22Rv1 (cell line): ENCODE measurements around the gene PMF1.

Experiments used
- H3K27ac ChIP-seq: fragments of 450-650 bp; 2 replicates; pipeline ENCODE4 v1.5.1; 2017
- CTCF ChIP-seq: fragments of 450-650 bp; IDR thresholded peaks from 2 replicates; pipeline ENCODE4 v1.5.1; 2017; ENCODE audit warnings: mild to moderate bottlenecking
- ZFX ChIP-seq: fragments of 450-650 bp; IDR thresholded peaks from 2 replicates; pipeline ENCODE4 v1.6.1; 2017; ENCODE audit warnings: antibody characterized with exemption, borderline replicate concordance

The PMF1 gene

GRCh38 chr1:156276966-156277381 lies 64.2 kb downstream of the PMF1 start:
- TF ChIP-seq CTCF, result no peak
- TF ChIP-seq ZFX, result no peak

GRCh38 chr1:156279837-156280236 lies 67.0 kb downstream of the PMF1 start:
- TF ChIP-seq CTCF (no peak), ZFX (no peak)
- H3K27ac ChIP-seq, result no peak overlapping the region

More at GRCh38 chr1:156276966-156277381, 64.2 kb downstream of the PMF1 start:
- no peak overlapping the region for H3K27ac ChIP-seq

GRCh38 chr1:156281281-156281680 lies 68.5 kb downstream of the PMF1 start:
- H3K27ac ChIP-seq, result peak overlapping the region; percentile 85
- TF ChIP-seq CTCF, result no peak

- TF ChIP-seq CTCF (no peak), ZFX (no peak)
- H3K27ac ChIP-seq, result peak overlapping the region; percentile 85
These were observed 69.1 kb downstream of the PMF1 start for GRCh38 chr1:156281693-156282478.

GRCh38 chr1:156282479-156283222 lies 69.8 kb downstream of the PMF1 start, which contains the start of gene SMG5:
Gene SMG5 (minus strand): TSS chr1:156282825. CDS start chr1:156282680, 145 bp downstream.
- H3K27ac ChIP-seq, result peak within 1 kb of the TSS; percentile 85
- TF ChIP-seq ZFX (no peak), CTCF (no peak)

GRCh38 chr1:156283521-156283920 lies 70.7 kb downstream of the PMF1 start:
- H3K27ac ChIP-seq, result peak overlapping the region; percentile 85
- TF ChIP-seq CTCF (no peak), ZFX (no peak)

- no peak for TF ChIP-seq CTCF
- no peak for TF ChIP-seq ZFX
- H3K27ac ChIP-seq, result peak within 1 kb of the TSS; percentile 85
These were observed 71.3 kb downstream of the PMF1 start, which contains the start of gene TMEM79 for GRCh38 chr1:156284112-156284511. Gene TMEM79 (plus strand): TSS chr1:156284325. CDS start chr1:156285227, 902 bp downstream.
